Neural cell (in vitro differentiated cells): ENCODE results near the gene PLXNA4. TPM values are rescaled to one million over a fixed set of nuclear protein-coding genes. Genes with fewer than 3 reads are reported as not detected.
A peak's percentile ranks its signal among the peaks of the same experiment; 100 is the strongest.

Source experiments
- H2AFZ ChIP-seq: fragments of 200-600, 300-800 bp; sonication (generic), shearing (Covaris generic); 2 replicates; pipeline ENCODE4 v1.6.0; 2014; ENCODE audit warnings: low read depth, mild to moderate bottlenecking, antibody characterized with exemption, low read length, moderate library complexity
- H3F3A ChIP-seq: fragments of 200-600 bp; shearing (Covaris generic); 2 replicates; pipeline ENCODE4 v1.6.1; 2016; ENCODE audit warnings: mild to moderate bottlenecking, moderate library complexity, mixed read lengths, antibody characterized with exemption, low read length; ENCODE audit not compliant: insufficient read depth, poor library complexity, severe bottlenecking
- H3K27ac ChIP-seq: fragments of 200-600, 300-800 bp; sonication (generic), shearing (Covaris generic); 2 replicates; pipeline ENCODE4 v1.5.1; 2014; ENCODE audit warnings: mild to moderate bottlenecking, low read length, moderate library complexity
- H3K27me3 ChIP-seq: fragments of 300-800, 200-600 bp; sonication (generic), shearing (Covaris generic); 2 replicates; pipeline ENCODE4 v1.6.0; 2014; ENCODE audit warnings: mild to moderate bottlenecking, low read depth, low read length, moderate library complexity; ENCODE audit not compliant: insufficient read depth
- H3K36me3 ChIP-seq: fragments of 300-800, 200-600 bp; sonication (generic), shearing (Covaris generic); 2 replicates; pipeline ENCODE4 v1.5.1; 2014; ENCODE audit warnings: mild to moderate bottlenecking, antibody characterized with exemption, low read length, moderate library complexity; ENCODE audit not compliant: insufficient read depth
- H3K4me2 ChIP-seq: fragments of 300-800, 200-600 bp; sonication (generic), shearing (Covaris generic); 2 replicates; pipeline ENCODE4 v1.6.0; 2014; ENCODE audit warnings: mild to moderate bottlenecking, low read length
- H3K4me3 ChIP-seq: fragments of 300-800, 200-600 bp; sonication (generic), shearing (Covaris generic); 2 replicates; pipeline ENCODE4 v1.5.1; 2014; ENCODE audit warnings: mild to moderate bottlenecking, low read length, moderate library complexity
- H3K79me2 ChIP-seq: fragments of 200-600 bp; shearing (Covaris generic); replicated peaks from 2 replicates; pipeline ENCODE4 v1.6.0; 2014; ENCODE audit warnings: mild to moderate bottlenecking, low read length, moderate library complexity; ENCODE audit not compliant: insufficient read depth
- H3K9ac ChIP-seq: fragments of 300-800, 200-600 bp; sonication (generic), shearing (Covaris generic); 2 replicates; pipeline ENCODE4 v1.6.1; 2016; ENCODE audit warnings: mild to moderate bottlenecking, low read length, mixed read lengths
- H3K9me2 ChIP-seq: fragments of 200-600 bp; shearing (Covaris generic); 2 replicates; pipeline ENCODE4 v1.6.1; 2016; ENCODE audit warnings: mild to moderate bottlenecking, low read length, mixed read lengths; ENCODE audit not compliant: insufficient read depth
- H3K9me3 ChIP-seq: fragments of 200-600, 300-800 bp; sonication (generic), shearing (Covaris generic); 2 replicates; pipeline ENCODE4 v1.6.1; 2016; ENCODE audit warnings: mild to moderate bottlenecking, mixed run types, low read length, moderate library complexity, mixed read lengths
- H4K20me1 ChIP-seq: fragments of 200-600 bp; shearing (Covaris generic); 2 replicates; pipeline ENCODE4 v1.6.1; 2016; ENCODE audit warnings: mild to moderate bottlenecking, mixed run types; ENCODE audit not compliant: insufficient read depth
- CTCF ChIP-seq: fragments of 450-650 bp; IDR thresholded peaks from 2 replicates; pipeline ENCODE4 v1.5.1; 2014; ENCODE audit warnings: antibody characterized with exemption, mild to moderate bottlenecking, moderate library complexity; ENCODE audit not compliant: poor library complexity, severe bottlenecking
- EP300 ChIP-seq: fragments of 450-650 bp; conservative IDR thresholded peaks from 2 replicates; pipeline ENCODE4 v1.6.1; 2014; ENCODE audit warnings: antibody characterized with exemption, mild to moderate bottlenecking, moderate library complexity; ENCODE audit not compliant: poor library complexity, severe bottlenecking
- EZH2 ChIP-seq: fragments of 200-600, 300-800 bp; shearing (Covaris generic), sonication (generic); IDR thresholded peaks from 2 replicates; pipeline ENCODE4 v1.6.1; 2014; ENCODE audit warnings: antibody characterized with exemption, low read length, borderline replicate concordance, mild to moderate bottlenecking; ENCODE audit not compliant: insufficient read depth, poor library complexity, severe bottlenecking
- MXI1 ChIP-seq: fragments of 450-650 bp; conservative IDR thresholded peaks from 2 replicates; pipeline ENCODE4 v1.6.1; 2014; ENCODE audit warnings: antibody characterized with exemption, mild to moderate bottlenecking; ENCODE audit not compliant: poor library complexity, severe bottlenecking
- POLR2AphosphoS5 ChIP-seq: IDR thresholded peaks from 2 replicates; pipeline ENCODE4 v1.6.1; 2012
- RAD21 ChIP-seq: fragments of 450-650 bp; conservative IDR thresholded peaks from 2 replicates; pipeline ENCODE4 v1.6.1; 2014; ENCODE audit warnings: antibody characterized with exemption, mild to moderate bottlenecking, moderate library complexity
- REST ChIP-seq: IDR thresholded peaks from 2 replicates; pipeline ENCODE4 v1.6.1; 2012; ENCODE audit warnings: borderline replicate concordance
- SMC3 ChIP-seq: fragments of 450-650 bp; conservative IDR thresholded peaks from 2 replicates; pipeline ENCODE4 v1.6.1; 2014; ENCODE audit warnings: antibody characterized with exemption, mild to moderate bottlenecking, moderate library complexity; ENCODE audit not compliant: poor library complexity
- TAF1 ChIP-seq: IDR thresholded peaks from 2 replicates; pipeline ENCODE4 v1.6.1; 2012; ENCODE audit warnings: low read depth
- polyA plus RNA-seq: library from polyadenylated mRNA; depleted of rRNA; stranded (reverse); fragments of >200 nt; gene quantifications from 2 replicates; pipeline ENCODE4 v1.2.3, GENCODE V29; 2014

The PLXNA4 gene
- polyA plus RNA-seq, 1 donor from 2014 or later: 7.2 TPM

GRCh38 chr7:132578826-132579225 lies 2.6 kb upstream of the PLXNA4 start:
- Histone ChIP-seq H3K4me2 (no peak overlapping the region), H3K9me2 (no peaks in the 10 kb centered on the region), H3F3A (no peaks in the 10 kb centered on the region), H3K4me3 (no peak overlapping the region), H3K36me3 (no peaks in the 10 kb centered on the region), H3K9ac (no peak overlapping the region), H3K27ac (no peak overlapping the region), H3K9me3 (no peaks in the 10 kb centered on the region), H4K20me1 (no peaks in the 10 kb centered on the region), H3K27me3 (peaks cover 22% of the 10 kb centered on the region), H2AFZ (no peak overlapping the region), H3K79me2 (peaks cover 6% of the 10 kb centered on the region)
- no peak for TF ChIP-seq CTCF
- TF ChIP-seq EP300: no peak
- no peak for TF ChIP-seq TAF1
- no peak for TF ChIP-seq POLR2AphosphoS5
- no peak for TF ChIP-seq EZH2
- no peak for TF ChIP-seq MXI1
- TF ChIP-seq REST: no peak
- TF ChIP-seq SMC3: no peak
- TF ChIP-seq RAD21: no peak

GRCh38 chr7:132578050-132578370 lies 1.7 kb upstream of the PLXNA4 start:
- H4K20me1 ChIP-seq: no peaks in the 10 kb centered on the region
- peaks cover 6% of the 10 kb centered on the region for H3K79me2 ChIP-seq
- H3K27ac ChIP-seq: no peak overlapping the region
- no peak overlapping the region for H2AFZ ChIP-seq
- peak overlapping the region; percentile 74 for H3K4me3 ChIP-seq
- H3K9me2 ChIP-seq: no peaks in the 10 kb centered on the region
- no peaks in the 10 kb centered on the region for H3K36me3 ChIP-seq
- peak overlapping the region; percentile 63 for H3K9ac ChIP-seq
- H3K27me3 ChIP-seq: peaks cover 30% of the 10 kb centered on the region
- no peaks in the 10 kb centered on the region for H3K9me3 ChIP-seq
- no peaks in the 10 kb centered on the region for H3F3A ChIP-seq
- H3K4me2 ChIP-seq: no peak overlapping the region
- TF ChIP-seq CTCF (no peak), EP300 (no peak), POLR2AphosphoS5 (no peak), MXI1 (no peak), REST (no peak), SMC3 (no peak), EZH2 (no peak), TAF1 (no peak)
